HG03175 (cell line): ENCODE data around the gene MEGF11.

Experiments used
- ATAC-seq: cut with Tn5 transposase; IDR thresholded peaks from one replicate; pipeline ENCODE4 v1.9.1; 2021; ENCODE audit warnings: mild to moderate bottlenecking, moderate library complexity; ENCODE audit not compliant: unreplicated experiment

MEGF11 gene

DNA sequence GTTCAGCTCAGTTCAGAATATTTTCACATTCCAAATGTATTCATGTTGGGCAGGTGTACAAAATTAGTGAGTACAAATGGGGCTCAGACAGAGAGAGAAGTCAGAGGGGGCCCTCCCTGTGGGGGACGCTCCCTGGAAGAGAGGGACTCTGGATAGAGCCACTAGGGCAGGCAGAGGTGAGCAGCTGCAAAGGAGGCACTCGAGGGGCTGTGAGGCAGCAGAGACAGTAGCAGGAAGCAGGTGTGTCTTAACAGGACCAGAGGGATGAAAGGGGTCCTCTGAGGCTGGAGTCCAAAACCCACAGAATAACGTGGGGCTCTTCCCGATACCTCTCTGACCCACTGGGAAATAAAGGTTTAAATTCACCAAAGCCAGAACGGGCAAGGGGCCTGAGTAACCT is 127.1 kb downstream of the MEGF11 start:
- no peak for ATAC-seq

DNA sequence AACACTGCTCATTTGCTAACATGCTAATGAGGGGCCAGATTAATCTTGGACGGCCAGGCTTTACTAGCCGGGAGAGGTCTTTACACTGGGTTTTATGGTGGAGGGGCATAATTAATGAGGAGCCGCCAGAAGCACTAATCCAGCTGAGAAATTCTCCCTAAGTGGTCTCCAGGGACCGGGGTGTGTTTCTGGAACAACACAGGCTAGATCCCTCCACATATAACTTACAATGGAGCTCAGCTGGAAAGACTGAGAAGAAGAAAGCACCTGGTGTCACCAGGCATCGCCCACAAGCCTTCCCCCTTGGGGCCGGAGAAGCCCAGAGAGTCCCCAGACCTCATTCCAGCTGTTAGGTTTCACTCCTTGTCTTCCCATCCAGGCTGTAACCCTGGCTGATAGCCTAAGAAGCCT is 127.5 kb downstream of the MEGF11 start:
- no peak for ATAC-seq

DNA sequence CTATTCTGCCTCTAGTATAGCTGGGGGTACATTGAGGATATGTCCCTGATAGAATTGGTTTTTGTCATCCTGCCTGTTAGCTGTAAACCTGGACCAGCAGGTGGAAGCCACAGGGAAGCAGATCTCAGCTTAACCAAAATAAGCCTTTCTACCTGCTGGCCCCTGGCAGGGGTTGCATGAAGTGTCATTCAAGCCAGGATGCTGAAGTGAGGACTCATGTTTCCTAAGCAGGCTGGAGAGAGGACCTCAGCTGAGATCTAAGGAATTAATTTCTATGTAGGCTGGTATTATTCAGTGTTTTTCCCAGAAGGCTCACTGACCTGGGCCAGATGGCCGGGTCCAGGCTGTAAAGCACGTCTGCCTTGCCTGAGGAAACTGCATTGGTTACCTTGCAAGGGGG is 128.9 kb downstream of the MEGF11 start:
- no peak for ATAC-seq

DNA sequence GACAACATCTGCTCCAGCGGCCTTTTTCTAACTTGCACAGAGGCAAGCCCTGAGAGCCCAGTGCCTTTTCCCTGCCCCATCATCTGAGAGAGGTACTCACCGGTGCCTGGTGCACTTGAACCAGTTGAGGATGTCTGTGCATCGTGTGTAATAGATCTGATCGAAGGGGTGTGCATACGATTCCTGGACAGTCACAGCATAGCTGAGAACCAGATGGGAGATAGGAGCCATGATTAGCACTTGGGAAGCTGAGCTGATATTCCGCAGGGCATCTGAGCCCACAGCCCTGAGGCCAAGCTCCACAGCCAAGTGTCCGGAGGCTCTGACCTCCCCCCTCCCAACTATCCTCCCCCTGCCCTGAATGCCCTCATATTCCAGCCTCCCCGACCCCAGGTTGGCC is 129.8 kb downstream of the MEGF11 start:
- ATAC-seq: no peak

DNA sequence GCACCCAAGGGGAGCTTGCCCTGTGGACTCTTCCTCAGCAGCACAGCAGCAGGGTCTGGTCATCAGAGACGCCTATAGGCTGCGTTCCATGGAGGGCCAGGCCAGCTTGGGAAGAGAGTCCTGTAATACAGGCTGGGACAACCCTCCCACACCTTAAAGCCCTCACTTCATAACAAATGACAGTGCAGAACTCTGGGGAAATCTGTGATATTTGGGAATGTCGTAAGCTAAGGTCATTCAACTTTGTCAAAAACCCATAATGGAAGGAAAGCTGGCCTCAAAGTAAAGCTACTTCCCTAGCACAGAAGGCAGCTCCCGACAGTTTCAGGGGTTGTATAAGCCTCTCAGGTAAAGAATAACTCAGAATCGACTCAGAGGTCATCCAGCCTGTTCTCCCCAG is 133.1 kb downstream of the MEGF11 start:
- ATAC-seq: no peak

DNA sequence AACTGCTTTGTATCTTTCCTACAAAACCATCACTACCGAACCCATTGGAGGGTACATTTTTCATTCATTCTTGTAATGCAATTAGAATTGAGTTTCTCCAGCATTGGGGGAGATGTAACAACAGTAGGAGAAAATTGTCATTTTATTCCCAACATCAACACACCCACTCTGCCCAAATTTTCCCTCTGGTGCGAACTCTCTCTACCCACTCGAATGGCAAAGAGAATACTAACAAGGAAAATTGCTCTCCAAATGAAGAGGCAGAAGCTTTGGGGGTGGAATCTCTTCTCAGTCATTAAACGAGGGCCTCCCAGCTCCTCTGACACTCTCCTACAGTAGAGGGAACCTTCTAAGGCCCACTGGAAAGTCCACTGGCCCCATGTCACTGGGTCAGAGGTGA is 135.7 kb downstream of the MEGF11 start:
- ATAC-seq: no peak

DNA sequence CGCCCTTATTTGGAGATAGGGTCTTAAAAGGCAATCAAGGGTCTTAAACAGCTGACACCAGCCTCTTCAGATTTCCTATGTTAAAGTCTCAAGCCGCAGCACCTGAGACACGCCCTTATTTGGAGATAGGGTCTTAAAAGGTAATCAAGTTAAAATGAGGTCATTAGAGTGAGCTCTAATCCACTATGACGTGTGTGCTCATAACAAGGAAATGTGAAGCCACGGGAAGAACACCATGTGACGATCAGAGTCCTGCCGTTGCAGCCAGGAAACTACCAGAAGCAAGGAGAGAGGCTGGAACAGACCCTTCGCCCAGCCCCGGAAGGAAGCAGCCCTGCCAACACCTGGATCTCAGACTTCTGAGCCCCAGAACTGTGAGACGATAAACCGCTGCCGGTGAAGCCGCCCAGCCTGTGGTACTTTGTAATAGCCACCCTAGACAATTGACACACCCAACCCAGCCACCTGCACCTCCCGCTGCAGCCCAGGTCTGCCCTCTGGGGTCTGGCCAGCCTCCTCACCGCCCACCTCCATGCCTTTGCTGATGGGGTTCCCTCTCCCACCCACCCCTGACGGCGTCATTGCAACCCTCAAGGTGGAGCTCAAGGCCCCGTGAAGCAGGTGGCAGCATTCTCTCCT is 137.9 kb downstream of the MEGF11 start:
- no peak for ATAC-seq

DNA sequence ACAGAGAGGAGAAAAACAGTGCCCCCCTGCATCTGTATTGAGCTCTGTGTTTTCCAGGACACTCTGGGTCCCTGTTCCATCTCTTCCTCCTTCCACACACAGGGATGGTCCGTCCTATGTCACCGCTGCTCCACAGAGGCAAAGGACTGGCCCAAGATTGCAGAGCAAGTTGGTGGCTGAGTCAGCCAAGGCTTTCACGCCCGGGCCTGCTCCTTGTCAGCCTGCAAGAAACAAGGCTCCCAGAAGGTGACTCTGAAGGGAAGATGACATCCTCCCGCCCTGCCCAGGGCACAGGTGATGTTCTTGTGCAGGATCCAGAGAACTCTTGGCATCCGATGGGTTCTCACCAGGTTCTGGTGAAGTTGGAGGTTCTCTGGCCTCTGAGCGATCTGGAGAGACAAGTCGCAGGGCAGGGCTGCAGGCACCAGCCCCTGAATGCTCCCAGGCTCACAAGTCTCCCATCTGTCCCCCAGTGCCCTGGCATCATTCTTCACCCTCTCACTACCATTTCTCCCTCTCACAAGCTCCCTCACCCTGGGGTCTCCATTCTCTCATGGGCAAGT is 138.6 kb downstream of the MEGF11 start:
- ATAC-seq: no peak

DNA sequence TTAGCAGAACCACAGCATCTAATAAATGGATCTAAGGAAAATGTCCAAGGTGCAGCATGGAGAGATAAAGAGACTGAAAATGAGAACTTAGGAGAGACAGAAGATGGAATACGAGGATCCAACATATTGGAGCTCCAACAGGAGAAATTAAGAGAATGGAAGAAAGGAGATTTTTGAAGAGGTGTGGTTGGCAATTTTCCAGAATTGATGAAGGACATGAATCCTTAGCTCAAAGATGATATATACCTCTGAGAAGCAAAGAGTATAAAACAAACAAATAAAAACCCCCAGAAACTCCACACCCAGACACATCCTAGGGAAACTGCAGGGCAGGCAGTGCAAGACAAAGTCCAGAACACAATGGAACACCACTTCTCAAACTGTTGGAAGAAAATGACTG is 141.2 kb downstream of the MEGF11 start:
- ATAC-seq: no peak

DNA sequence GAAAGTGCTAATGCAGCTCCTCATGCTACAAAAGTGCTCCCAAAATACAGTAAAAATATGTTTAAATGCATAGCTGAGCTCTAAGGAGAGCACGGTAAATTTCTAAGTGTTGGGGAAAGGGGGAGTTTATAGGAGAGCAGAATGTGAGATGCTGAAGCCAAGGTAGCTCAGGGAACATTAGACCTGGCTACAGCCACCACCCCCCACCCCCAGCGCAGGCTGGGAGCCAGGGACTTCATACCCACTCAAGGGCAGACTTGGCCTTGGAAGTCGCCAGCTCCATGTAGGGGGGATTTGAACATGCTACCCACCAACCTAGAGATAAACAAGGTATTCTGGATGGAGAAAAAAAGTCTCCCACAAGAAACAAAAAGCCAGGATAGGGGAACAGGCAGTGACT is 142.2 kb downstream of the MEGF11 start:
- no peak for ATAC-seq

DNA sequence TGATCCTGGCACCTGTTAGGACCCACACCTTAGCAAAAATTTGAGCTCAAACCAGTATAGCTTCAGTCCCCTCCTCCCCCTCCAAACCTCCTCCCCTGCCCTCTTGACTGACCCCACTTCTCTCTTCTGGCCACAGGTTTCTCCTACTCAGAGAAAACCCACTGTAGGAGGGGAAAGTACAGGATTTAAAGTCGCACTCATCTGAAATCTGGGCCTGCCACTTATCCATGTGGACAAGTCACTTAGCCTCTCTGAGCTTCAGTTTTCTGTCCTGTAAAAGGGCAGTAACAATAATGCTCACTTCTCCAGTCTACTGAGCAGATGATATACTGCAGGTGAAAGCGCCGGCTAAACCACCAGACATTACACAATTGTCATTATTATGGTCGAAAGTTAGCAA is 142.7 kb downstream of the MEGF11 start:
- no peak for ATAC-seq

DNA sequence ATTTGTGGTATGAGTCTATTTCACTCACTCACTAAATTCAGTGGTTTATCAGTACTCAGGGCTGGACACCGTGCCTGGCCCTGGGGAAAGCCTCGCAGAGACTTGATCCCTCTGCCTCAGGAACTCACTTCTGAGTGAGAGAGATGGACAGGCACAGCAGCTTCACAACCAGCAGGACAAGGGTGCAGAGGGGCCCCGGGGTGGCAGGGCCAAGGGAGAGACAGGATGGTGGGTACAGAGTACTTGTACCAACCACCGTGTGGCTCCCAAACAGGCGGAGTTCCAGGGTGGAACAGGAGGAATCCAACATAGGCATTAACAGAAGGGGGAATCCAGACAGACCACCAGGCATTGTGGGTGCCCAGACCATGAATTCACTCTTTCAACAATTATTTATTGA is 143.7 kb downstream of the MEGF11 start:
- ATAC-seq: no peak

DNA sequence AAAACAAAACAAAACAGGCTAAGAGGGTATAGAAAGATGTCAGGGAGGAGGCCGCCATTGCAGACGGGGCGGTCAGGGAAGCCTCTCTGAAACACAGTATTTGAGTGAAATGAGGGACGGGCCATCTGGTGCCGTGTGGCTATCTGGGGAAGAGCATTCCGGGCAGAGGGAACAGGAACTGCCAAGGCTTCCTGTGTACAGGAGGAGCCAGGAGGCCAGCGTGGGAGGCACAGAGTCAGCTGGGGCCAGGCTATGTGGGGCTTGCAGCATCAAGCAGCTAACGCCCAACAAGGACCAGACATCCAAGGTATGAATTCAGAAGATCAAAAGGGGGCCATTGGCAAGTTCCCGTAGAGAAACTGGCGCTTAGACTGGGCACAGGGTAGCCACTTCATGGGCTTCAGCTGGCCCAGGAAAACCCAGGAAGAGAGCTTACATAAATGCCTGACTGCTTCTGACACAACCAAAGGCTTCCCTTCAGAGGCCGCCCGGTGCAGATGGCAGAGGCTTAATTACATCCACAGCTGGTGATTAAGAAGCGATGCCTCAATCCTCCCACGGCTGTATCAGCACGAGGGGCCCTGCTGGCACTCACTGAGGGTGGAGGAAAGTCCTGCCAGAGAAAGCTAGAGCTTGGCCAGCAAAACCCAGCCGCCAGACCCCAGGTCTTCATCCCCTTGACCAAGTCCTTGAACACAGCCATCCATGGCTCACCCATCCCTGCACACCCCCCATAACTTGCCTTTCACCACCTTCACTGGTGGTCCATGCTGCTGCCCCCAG is 144.9 kb downstream of the MEGF11 start:
- ATAC-seq: no peak

DNA sequence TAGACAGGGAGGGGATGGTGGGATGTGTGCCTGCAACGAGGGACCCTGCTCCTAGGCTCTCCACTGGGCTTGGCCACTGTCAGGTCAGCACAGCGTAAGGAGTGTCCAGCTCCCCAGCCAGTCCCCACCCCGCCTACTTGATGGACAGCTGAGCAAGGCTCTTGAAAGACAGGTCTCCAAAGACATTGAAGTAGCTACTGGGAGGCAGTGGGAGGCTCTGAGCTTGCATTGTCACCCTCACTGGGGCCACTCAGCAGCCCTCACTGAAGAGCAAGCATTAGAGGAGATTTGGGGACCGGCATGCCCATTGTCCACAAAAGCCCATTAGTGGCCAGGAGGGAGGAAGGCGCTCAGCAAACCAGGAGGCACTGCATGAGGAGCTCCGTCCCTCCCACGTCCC is 146.5 kb downstream of the MEGF11 start:
- ATAC-seq: no peak

DNA sequence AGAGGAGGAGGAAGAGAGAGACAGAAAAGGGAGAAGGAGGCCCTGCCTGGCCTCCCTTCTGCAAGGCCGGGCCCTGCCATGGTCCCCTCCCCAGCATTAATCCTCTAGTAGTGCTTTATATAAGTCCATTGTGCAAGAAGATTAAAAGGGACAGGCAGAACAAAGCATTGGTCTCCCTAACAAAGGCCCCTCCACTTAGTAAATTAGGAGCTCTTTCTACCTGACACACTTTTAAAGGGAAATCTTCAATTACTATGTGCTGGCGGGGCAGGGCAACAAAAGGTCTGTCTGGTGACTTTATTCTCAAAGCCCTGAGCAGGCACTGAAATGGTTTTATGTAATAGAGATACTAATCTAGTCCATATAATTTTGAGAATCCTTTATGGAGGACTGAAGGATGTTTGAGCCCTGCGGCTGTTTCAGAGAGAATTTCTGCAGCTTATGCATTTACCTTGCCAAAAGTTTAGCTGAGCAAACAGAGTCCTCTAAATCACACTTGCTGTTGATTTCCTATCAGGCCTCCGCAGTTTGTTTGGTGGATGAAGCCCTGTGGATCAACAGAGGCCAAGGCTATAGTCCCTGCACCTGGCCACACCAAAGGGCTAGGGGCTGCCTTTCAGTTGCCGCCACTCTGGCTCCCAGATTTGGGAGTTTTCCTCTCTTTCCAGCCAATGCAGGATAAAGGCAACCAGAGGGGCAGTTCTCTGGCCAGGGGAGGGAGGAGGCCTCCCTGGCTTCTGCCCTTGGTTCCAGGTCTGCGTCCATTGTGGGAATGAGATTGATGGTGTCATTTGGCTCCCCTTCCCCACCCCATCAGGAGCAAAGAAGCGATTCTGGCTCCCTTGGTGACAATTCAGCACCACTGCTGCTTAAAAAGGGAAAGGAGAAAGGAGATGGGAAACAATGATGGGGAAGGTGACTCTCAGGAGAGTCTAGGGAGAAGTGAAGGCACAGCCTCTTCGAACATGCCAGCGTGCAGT is 148.0 kb downstream of the MEGF11 start:
- ATAC-seq: no peak

DNA sequence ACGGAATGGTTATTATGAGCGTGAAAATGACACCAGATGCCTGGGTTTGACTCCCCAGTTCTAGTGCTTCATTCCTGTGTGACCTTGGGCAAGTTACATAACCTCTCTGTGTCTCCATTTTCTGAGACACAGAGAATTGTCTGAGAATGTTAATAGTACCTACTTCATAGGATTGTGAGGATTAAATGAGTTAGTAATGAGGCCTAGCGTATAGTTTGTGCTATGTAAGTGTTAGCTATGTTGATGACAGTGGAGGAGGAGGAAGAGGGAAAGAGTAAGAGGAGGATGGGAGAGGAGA is 150.3 kb downstream of the MEGF11 start:
- ATAC-seq: no peak

DNA sequence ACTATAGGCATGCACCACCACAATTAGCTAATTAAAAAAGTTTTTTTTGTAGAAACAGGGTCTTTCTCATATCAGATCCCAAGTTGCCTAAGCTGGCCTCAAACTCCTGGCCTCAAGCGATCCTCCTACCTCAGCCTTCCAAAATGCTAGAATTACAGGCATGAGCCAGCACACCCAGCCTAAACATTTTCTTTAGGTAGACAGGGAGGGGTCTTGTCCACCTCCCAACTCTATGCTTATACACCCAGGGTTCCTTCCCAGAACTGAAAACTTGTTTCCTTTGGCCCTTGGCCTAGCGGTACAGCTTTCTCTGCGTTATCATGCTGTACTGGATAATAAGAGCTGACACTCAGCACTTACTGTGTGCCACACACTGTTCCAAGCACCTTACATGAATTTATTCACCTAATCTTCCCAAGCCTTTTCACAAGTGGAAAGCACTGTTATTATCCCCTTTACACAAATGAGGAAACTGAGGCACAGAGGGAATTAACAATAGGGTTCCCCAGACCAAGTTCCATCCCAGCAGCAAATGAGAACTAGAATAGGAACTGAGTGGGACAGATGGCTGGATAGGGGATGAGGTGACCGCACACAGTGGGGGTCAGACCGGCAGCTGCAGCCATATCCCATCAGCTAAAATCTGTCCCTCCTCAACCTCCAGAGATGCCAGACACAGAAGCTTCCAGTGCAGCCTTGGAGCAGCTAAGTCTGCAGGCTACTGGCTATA is 150.8 kb downstream of the MEGF11 start:
- no peak for ATAC-seq

DNA sequence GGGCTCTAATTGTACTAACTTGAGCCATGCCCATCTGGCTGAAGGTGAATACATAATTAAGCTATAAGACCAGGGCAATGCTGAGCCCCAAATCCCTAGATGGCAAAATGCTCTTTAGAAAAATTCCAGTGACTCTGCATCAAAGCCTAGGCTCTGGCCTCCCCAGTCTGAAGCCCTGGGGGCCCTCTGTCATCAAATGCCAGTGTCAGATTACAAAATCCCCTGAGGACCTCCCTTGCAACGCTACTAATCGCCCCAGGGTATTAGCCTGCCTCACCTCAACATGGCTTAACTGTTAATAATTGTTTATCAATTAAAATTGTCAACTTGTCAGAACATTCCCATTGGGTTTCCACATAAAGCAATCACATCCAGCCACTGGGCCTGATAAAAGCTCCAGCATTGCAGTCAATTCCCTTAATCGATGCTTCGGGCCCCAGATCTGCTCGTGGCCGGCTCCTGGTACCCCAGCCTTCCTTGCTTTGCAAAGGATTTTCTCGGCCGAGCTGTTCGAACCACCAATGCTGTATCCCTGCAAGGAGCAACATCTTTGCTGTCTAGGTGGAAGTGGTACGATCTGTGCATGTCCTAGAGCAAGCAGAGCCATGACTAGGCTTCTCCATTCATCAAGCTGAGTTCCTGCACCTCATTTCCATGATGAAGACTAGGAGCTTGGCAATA is 151.7 kb downstream of the MEGF11 start:
- ATAC-seq: no peak

DNA sequence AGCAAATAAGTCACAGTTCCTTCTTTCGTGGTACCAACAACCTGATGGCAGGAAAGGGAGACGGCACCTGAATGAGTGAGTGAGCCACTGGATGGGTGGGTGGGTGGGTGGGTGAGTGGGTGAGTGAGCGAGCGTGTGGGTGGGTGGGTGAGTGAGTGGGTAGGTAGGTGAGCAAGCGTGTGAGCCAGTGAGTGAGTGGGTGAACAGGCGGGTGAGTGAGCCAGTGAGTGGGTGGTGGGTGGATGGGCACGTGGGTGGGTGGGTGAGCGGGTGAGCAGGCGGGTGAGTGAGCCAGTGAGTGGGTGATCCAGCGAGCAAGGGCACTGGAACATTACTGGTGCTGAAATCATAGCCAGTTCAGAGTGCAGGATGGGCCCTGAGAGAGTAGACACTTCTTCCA is 152.8 kb downstream of the MEGF11 start:
- no peak for ATAC-seq

DNA sequence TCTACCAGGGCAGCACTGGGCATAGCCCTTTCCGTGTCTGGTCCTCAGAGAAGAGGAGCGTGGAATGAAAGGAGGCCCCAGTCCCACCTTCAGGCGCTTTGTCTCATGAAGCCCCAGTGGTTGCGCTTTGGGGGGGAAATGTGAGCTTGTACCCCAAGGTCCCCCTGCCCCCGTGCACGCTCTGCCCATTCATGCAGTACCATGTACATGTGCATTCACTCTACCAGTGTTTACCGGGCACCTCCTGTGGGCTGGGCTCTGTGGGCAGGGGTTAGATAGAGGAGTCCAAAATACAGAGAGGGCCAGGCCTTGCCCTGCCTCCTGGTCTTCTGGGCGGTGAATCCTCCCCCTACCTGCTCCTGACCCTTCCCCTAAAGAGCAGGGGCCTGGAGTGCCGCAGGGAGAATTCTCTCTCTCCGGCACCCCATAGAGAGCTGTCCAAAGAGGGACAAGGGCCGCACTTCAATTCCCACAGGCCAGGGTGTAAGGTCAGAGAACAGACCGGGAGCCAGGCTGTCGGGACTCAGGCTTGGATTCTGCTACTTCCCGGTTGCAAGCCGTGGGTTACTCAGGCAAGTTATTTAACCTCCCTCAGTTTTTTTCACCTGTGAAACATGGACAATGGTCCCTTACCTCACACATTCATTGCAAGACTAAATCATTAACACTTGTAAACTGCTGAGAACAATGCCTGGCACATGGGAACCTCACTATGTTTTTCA is 153.4 kb downstream of the MEGF11 start:
- ATAC-seq: no peak
